Endothelial cell of umbilical vein (primary cell): Measurements from ENCODE around the gene MYPN. TPM values are rescaled to one million over a fixed set of nuclear protein-coding genes. Genes with fewer than 3 reads are reported as not detected.

Experiments
- BruUV-seq: library from RNA; stranded (reverse); fragments of 400-500 nt; replicated peaks from 2 replicates; lab custom pipeline; 2021; lab: Mats Ljungman, UMichigan
- CTCF ChIA-PET: fragments of 300-600, 350-600 bp; sonication (Branson Sonifier 250); formaldehyde crosslinking; loops from one replicate; lab custom pipeline; 2021; ENCODE audit warnings: antibody characterized with exemption, inconsistent platforms; lab: Charles Lee
- POLR2A ChIA-PET: fragments of 300-600, 350-600 bp; sonication (Branson Sonifier 250); formaldehyde crosslinking; loops from one replicate; lab custom pipeline; 2021; ENCODE audit warnings: antibody characterized with exemption, inconsistent platforms; lab: Charles Lee
- DNase-seq: peaks from one replicate; pipeline ENCODE4 v3.0.0-alpha.2; 2011; ENCODE audit warnings: low read depth, low spot score
- FAIRE-seq: peaks from 2 replicates; lab custom pipeline; 2011; peaks lifted over from hg19 to GRCh38; lab: Jason Lieb, UNC
- H2AFZ ChIP-seq: 2 replicates; pipeline ENCODE4 v1.6.0; 2012; ENCODE audit warnings: low read depth, low read length, control low read depth, inconsistent platforms
- H3K27ac ChIP-seq: 2 replicates; pipeline ENCODE4 v1.5.1; 2011; ENCODE audit warnings: low read depth, mild to moderate bottlenecking, control low read depth, low read length, moderate library complexity; ENCODE audit not compliant: insufficient read depth
- H3K27me3 ChIP-seq, 2 experiments: 2 replicates each; pipeline versions ENCODE4 v1.6.0 to v1.6.1; 2011; ENCODE audit warnings: low read length in 2 of 2, mixed read lengths in 1 of 2; ENCODE audit not compliant: control insufficient read depth in 2 of 2, insufficient read depth in 2 of 2
- H3K36me3 ChIP-seq, 2 experiments: 2 replicates in 1 of 2; 3 replicates in 1 of 2; pipeline ENCODE4 v1.5.1; 2011; ENCODE audit warnings: low read length in 2 of 2, mild to moderate bottlenecking in 1 of 2, moderate library complexity in 1 of 2; ENCODE audit not compliant: control insufficient read depth in 2 of 2, insufficient read depth in 2 of 2; ENCODE audit errors: extremely low read depth in 1 of 2
- H3K4me1 ChIP-seq: 3 replicates; pipeline ENCODE4 v1.5.1; 2011; ENCODE audit warnings: mild to moderate bottlenecking, low read length; ENCODE audit not compliant: control insufficient read depth, insufficient read depth; ENCODE audit errors: extremely low read depth
- H3K4me2 ChIP-seq: 2 replicates; pipeline ENCODE4 v1.6.1; 2011; ENCODE audit warnings: low read length, control low read depth, mixed read lengths; ENCODE audit not compliant: insufficient read depth
- H3K4me3 ChIP-seq, 3 experiments: fragments of 200-600 bp in 1 of 3; sonication (generic), shearing (Covaris generic) in 1 of 3; replicated peaks in 1 of 3; 2 replicates each; pipeline ENCODE4 v1.5.1; 2011 to 2016; ENCODE audit warnings: control low read depth in 3 of 3, low read length in 3 of 3, mild to moderate bottlenecking in 2 of 3, inconsistent platforms in 1 of 3, low read depth in 1 of 3, moderate library complexity in 1 of 3; ENCODE audit not compliant: insufficient read depth in 1 of 3
- H3K79me2 ChIP-seq: 2 replicates; pipeline ENCODE4 v1.6.0; 2012; ENCODE audit warnings: low read length, inconsistent platforms; ENCODE audit not compliant: control insufficient read depth, insufficient read depth
- H3K9ac ChIP-seq: replicated peaks from 2 replicates; pipeline ENCODE3; 2011; ENCODE audit warnings: low read length, control low read depth; ENCODE audit not compliant: insufficient read depth; ENCODE audit errors: extremely low read depth
- H3K9me1 ChIP-seq: replicated peaks from 3 replicates; pipeline ENCODE4 v1.6.0; 2011; ENCODE audit warnings: mild to moderate bottlenecking, low read length; ENCODE audit not compliant: control insufficient read depth, insufficient read depth; ENCODE audit errors: extremely low read depth
- H3K9me3 ChIP-seq: replicated peaks from 2 replicates; pipeline ENCODE4 v1.5.1; 2012; ENCODE audit warnings: low read length, inconsistent platforms; ENCODE audit not compliant: control insufficient read depth, insufficient read depth
- H4K20me1 ChIP-seq: replicated peaks from 2 replicates; pipeline ENCODE3; 2011; ENCODE audit warnings: mild to moderate bottlenecking, low read length; ENCODE audit not compliant: control insufficient read depth, insufficient read depth; ENCODE audit errors: extremely low read depth
- EZH2 ChIP-seq: IDR thresholded peaks from 2 replicates; pipeline ENCODE4 v1.6.1; 2012; ENCODE audit warnings: borderline replicate concordance, low read depth, mild to moderate bottlenecking, moderate library complexity, low read length, inconsistent platforms; ENCODE audit not compliant: severe bottlenecking
- FOS ChIP-seq: IDR thresholded peaks from 2 replicates; pipeline ENCODE4 v1.6.1; 2011; ENCODE audit warnings: mild to moderate bottlenecking, low read length, moderate library complexity, borderline replicate concordance; ENCODE audit not compliant: insufficient read depth
- GATA2 ChIP-seq: IDR thresholded peaks from 2 replicates; pipeline ENCODE4 v1.7.0; 2011; ENCODE audit warnings: low read depth, mild to moderate bottlenecking, moderate library complexity, mixed read lengths, low read length; ENCODE audit not compliant: insufficient read length, insufficient read depth
- JUN ChIP-seq: IDR thresholded peaks from 2 replicates; pipeline ENCODE4 v1.6.1; 2011; ENCODE audit warnings: borderline replicate concordance, low read depth; ENCODE audit not compliant: insufficient read length, insufficient read depth
- MAX ChIP-seq: IDR thresholded peaks from 2 replicates; pipeline ENCODE4 v1.6.1; 2011; ENCODE audit not compliant: insufficient read depth, insufficient read length
- MYC ChIP-seq: IDR thresholded peaks from one replicate; pipeline ENCODE4 v1.6.1; 2011; ENCODE audit warnings: mild to moderate bottlenecking, low read depth, low read length
- POLR2A ChIP-seq: IDR thresholded peaks from 2 replicates; pipeline ENCODE4 v1.6.1; 2012; ENCODE audit warnings: low read depth, mild to moderate bottlenecking, control low read depth, low read length
- POLR2AphosphoS5 ChIP-seq: IDR thresholded peaks from 2 replicates; pipeline ENCODE4 v1.6.1; 2012; ENCODE audit warnings: low read depth, mild to moderate bottlenecking, control low read depth, low read length, moderate library complexity; ENCODE audit not compliant: insufficient read depth
- dilution Hi-C: fragments of 300-500 bp; cut with MboI; formaldehyde crosslinking; loops from one replicate; pipeline ENCODE4 v1.15.0; 2019; ENCODE audit warnings: low sequenced_read_pairs; ENCODE audit not compliant: extremely low pct_ligation_motif_present
- intact Hi-C: fragments of 100-400 bp; cut with micrococcal nuclease; formaldehyde crosslinking; loops from one replicate; pipeline ENCODE4 v1.10.0; 2022
- polyA plus RNA-seq, 4 experiments: library from polyadenylated mRNA; depleted of rRNA in 3 of 4; stranded (reverse) in 3 of 4; unstranded in 1 of 4; fragments of >200 nt; gene quantifications; 2 replicates each; pipeline versions ENCODE4 v1.2.1 to v1.2.3, GENCODE V29; 2011 to 2012; ENCODE audit warnings: missing spikeins in 1 of 4
- total RNA-seq: library from RNA; stranded (reverse); gene quantifications from 2 replicates; pipeline ENCODE4 v1.2.3, GENCODE V29; 2021
- TF ChIP-seq, protein P1 (sequence below), 2 donors: IDR thresholded peaks; 1 replicate in 1 of 2; 2 replicates in 1 of 2; pipeline ENCODE4 v1.5.1; 2011; ENCODE audit warnings: low read length in 2 of 2, mild to moderate bottlenecking in 2 of 2, moderate library complexity in 2 of 2, control low read depth in 1 of 2, inconsistent platforms in 1 of 2, low read depth in 1 of 2; ENCODE audit not compliant: insufficient read depth in 1 of 2; ENCODE audit errors: extremely low read depth in 1 of 2

Gene MYPN
- total and polyA plus RNA-seq, 2 donors (not counting 3 experiments of a cell fraction or from before 2014, with no cell fraction given), result 0.01 TPM; not detected in 1

DNA sequence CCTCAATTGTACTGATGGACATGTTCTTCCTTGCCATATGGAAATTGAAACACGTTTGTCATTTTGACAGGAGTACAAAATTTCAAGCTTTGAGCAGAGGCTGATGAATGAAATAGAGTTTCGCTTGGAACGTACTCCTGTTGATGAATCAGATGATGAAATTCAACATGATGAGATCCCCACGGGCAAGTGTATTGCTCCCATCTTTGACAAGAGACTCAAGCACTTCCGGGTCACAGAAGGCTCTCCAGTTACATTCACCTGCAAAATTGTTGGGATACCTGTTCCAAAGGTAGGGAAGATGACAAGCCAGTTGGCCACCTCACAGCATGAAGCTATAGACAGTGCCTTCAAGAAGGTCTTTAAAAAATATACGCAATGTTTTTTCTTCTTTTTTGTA, 79.5 kb downstream of the MYPN start:
- FAIRE-seq (no peak), DNase-seq (no peak)
- H3K4me1 ChIP-seq, result peaks cover 7% of the 10 kb centered on the region
- peaks cover 7% of the 10 kb centered on the region in 2 experiments for H3K27me3 ChIP-seq
- no peak overlapping the region for H2AFZ ChIP-seq
- intact Hi-C loops, result no loop called here
- ChIA-PET POLR2A (no interaction called here), CTCF (interaction anchor here (1.0 to 1.7 kb wide), 3 partner anchors 12 to 333 kb away, joined by 3 to 8 read pairs (median 3); no protein-coding TSS in a partner anchor)
- dilution Hi-C loops, result no loop called here
- H3K27ac ChIP-seq, result no peak overlapping the region
- H3K4me3 ChIP-seq, result no peak overlapping the region
- BruUV-seq, result no TSS peak
- H4K20me1 ChIP-seq, result no peaks in the 10 kb centered on the region
- TF ChIP-seq, protein P1, sequence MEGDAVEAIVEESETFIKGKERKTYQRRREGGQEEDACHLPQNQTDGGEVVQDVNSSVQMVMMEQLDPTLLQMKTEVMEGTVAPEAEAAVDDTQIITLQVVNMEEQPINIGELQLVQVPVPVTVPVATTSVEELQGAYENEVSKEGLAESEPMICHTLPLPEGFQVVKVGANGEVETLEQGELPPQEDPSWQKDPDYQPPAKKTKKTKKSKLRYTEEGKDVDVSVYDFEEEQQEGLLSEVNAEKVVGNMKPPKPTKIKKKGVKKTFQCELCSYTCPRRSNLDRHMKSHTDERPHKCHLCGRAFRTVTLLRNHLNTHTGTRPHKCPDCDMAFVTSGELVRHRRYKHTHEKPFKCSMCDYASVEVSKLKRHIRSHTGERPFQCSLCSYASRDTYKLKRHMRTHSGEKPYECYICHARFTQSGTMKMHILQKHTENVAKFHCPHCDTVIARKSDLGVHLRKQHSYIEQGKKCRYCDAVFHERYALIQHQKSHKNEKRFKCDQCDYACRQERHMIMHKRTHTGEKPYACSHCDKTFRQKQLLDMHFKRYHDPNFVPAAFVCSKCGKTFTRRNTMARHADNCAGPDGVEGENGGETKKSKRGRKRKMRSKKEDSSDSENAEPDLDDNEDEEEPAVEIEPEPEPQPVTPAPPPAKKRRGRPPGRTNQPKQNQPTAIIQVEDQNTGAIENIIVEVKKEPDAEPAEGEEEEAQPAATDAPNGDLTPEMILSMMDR (IDR thresholded peaks at IDR 0.05; ENCODE audit: extremely low read depth in 1 of 2, insufficient read depth in 1 of 2, low read depth in 1 of 2, low read length in 2 of 2), result no peak
- TF ChIP-seq MYC (no peak), POLR2A (no peak), GATA2 (no peak), MAX (no peak), POLR2AphosphoS5 (no peak), FOS (no peak), JUN (no peak), EZH2 (no peak)
- H3K9me1 ChIP-seq, result no peaks in the 10 kb centered on the region
- no peak overlapping the region for H3K4me2 ChIP-seq
- no peaks in the 10 kb centered on the region for H3K36me3 ChIP-seq
- no peak overlapping the region for H3K9ac ChIP-seq
- H3K79me2 ChIP-seq, result no peaks in the 10 kb centered on the region
- H3K9me3 ChIP-seq, result no peaks in the 10 kb centered on the region
